GM19238 (cell line): ENCODE data around the gene CELF2.
"Not testable (repeated sequence)": the region's sequence is repeated elsewhere in the genome, so short reads cannot be mapped to it uniquely, and the experiment has no call there.

Experiments used
- DNase-seq: peaks from one replicate; pipeline ENCODE4 v3.0.0; 2011; ENCODE audit warnings: low spot score; ENCODE audit not compliant: insufficient read length

The CELF2 gene

DNA sequence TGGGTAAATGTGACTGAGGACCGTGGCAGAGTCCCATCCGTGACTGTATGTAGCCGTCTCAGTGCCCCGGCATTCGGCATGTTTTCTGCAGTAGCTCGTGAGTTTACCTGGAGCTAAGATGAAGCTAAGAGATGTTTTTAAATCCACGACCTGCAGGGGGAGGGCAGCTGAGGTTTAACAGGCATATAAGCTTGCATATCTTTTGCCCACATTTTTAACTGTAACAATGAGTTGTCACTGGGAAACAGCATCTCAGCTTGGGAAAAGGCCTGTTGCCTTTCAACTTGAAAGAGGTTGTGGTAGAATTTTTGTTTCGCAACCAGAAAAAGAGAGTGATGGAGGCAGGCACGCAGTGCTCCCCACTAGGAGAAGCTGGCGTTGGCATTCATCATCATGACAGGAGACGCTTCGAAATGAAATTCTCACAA is 77.7 kb downstream of the CELF2 start:
- no peak for DNase-seq

DNA sequence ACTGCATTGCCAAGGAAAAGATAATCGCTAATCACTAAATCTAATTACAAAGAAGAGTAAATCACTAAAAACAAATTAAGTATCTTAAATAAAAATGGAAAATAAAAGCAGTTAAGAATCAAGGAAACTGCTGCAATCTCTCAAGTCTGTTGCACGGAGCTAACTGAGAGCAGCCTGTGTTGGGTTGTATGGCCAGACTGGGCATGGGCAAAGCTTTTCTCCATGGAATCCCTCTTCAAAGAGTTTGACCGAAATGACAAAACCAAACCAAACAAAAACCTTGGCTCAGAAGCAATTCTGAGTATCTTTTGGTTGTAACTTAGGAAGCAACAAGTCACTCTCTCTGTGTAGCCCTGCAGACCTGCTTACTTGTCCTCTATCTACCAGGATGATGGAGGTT is 78.8 kb downstream of the CELF2 start:
- DNase-seq = no peak

DNA sequence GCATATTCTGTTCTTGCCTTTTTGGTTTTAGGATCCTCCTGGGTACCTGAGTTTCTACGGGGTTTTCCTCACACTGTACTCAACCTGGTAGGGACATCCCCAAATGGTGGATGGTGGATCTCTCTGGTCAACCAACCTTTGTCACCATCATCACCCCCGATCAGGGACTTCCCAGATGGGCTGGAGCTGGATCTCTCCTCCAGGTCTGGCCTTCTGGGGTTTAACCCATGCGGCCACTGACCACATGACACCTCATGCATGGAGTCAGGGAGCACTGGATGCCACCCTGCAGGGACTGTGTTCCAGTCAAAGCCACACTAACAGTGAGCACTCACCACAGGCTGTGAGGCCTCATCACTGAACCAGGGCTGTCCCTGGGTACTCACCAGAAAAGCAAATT is 80.0 kb downstream of the CELF2 start:
- no peak for DNase-seq

GRCh38 chr10:11098666-11099065 is 81.0 kb downstream of the CELF2 start:
- DNase-seq = no peak

GRCh38 chr10:11104772-11105675 is 87.4 kb downstream of the CELF2 start:
- DNase-seq = no peak

GRCh38 chr10:11105676-11106004 is 88.0 kb downstream of the CELF2 start:
- no peak for DNase-seq

GRCh38 chr10:11106621-11107374 is 89.1 kb downstream of the CELF2 start:
- no peak for DNase-seq

DNA sequence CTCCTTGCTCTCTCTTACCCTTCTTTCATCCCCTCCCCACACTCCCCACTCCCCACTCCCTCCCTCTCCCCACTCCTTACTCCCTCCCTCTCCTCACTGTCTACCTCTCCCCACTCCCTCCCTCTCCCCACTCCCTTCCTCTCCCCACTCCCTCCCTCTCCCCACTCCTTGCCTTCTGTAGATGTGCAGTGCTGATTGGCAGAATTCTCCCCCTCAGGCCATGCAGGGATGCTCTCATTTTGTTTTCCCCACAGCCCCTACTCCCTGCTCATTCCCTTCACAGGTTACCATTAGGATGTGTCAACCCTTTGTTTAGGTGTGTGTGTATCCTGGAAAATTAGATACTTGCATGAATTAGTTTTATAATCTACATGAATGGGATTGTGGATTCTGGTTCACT is 90.3 kb downstream of the CELF2 start:
- DNase-seq = no peak

GRCh38 chr10:11108356-11108755 is 90.7 kb downstream of the CELF2 start:
- no peak for DNase-seq

GRCh38 chr10:11109590-11109989 is 91.9 kb downstream of the CELF2 start:
- DNase-seq = no peak

- DNase-seq = no peak
Observed at GRCh38 chr10:11110539-11110938, 92.9 kb downstream of the CELF2 start.

GRCh38 chr10:11111490-11111889 is 93.8 kb downstream of the CELF2 start:
- DNase-seq = no peak

DNA sequence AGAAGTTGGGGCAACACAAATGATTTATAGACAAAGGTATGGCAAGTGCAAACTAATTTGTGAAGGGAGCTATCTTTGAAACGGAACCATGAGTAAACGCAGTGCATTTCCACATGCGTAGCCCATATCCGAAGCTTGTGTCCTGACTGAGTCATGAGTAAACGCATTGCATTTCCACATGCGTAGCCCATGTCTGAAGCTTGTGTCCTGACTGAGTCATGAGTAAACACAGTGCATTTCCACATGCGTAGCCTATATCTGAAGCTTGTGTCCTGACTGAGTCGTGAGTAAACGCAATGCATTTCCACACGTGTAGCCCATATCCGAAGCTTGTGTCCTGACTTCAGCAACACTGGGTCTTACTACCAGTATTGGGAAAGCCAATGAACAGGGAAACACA is 95.0 kb downstream of the CELF2 start:
- no peak for DNase-seq

DNA sequence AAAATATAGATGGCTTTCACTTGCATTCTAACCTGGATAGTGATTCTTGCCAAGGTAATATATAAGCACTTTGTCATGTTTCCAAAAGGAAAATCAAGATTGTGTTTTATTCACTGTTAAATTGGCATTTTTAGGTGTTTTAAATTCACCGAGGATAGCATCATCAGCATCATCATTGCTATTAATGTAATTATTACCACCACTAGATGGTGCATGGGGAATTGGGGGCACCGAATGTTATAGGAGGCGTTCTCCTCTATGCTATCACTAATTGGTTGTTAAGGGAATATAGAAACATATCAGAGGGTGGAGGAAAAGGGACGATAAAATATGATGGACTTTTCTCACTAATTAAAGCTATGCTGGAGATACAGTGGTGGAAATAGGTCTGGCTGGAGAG is 95.5 kb downstream of the CELF2 start:
- DNase-seq = peak; percentile 19

GRCh38 chr10:11114269-11114668 is 96.6 kb downstream of the CELF2 start:
- no peak for DNase-seq

- no peak for DNase-seq
Observed at GRCh38 chr10:11115337-11115736, 97.7 kb downstream of the CELF2 start.

DNA sequence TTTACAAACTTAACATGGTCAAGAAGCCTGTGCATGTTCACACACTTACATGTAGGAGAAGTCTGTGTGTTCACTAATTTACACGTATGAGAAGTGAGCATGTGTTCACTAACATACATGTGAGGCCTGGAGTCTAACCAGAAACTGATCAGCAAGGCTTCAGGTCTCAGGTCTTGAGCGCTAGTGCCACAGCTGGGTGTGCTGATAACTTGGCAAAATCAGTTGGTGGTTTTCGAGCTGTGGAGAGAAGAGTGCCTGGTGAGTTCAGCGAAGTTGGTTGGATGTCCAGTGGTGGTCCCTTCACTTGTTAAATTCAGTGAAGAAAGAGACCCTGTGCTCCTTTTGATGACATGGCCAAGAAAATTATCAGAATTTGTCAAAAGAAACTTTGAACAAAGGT is 98.7 kb downstream of the CELF2 start:
- no peak for DNase-seq

- DNase-seq = no peak
Observed at GRCh38 chr10:11116817-11117216, 99.1 kb downstream of the CELF2 start.

DNA sequence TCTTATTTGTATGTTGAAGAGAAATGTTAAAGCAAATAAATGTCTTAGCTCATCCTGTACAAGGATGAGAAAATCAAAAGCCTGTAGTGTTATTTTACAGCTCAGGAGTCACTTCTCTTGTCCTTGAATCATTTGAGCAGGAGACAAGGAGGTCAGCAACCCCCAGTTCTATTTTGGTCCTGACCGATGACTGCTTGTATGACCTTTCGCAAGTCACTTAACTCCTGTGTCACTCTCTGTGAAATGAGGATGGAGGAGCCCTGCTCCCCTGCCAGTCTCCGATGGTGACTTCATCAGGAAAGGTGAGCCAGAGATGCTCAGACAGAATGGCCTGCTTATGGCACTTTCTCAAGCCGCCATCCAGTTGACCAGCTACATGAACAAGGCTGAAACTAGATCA is 101.0 kb downstream of the CELF2 start:
- no peak for DNase-seq

DNA sequence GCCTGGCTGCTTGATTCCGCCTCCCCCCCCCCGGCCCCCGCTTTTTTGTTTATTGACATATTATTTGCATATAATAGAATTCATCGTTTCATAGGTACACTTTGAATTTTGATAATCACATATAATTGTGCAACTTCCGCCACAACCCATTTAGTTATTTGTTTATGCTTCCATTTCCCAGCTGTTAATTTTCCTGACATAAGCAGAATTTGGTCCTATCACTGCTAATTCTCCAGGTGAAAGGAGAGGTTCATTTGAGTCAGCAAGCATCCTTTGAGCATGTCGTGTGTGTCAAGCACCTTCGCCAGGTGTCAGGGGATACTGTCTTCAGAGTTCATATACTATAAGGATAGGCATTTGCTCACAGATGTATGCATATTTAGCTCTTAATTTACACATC is 102.2 kb downstream of the CELF2 start:
- no peak for DNase-seq

GRCh38 chr10:11120711-11121110 is 103.0 kb downstream of the CELF2 start:
- DNase-seq = no peak

- DNase-seq = not testable (repeated sequence)
Observed at GRCh38 chr10:11123892-11124291, 106.2 kb downstream of the CELF2 start.

- DNase-seq = no peak
Observed at GRCh38 chr10:11125004-11125403, 107.3 kb downstream of the CELF2 start.
